ENCODE results near the gene PIN4. TPM values are rescaled to one million over a fixed set of nuclear protein-coding genes. Genes with fewer than 3 reads are reported as not detected.

The PIN4 gene
- total RNA-seq, 1 donor from 2014 or later: 14.0 TPM

- no peak overlapping the region for H3K27ac Mint-ChIP-seq (ENCODE audit: unreplicated experiment)
- TF ChIP-seq CTCF (conservative IDR thresholded peaks at IDR 0.05): no peak
- no peaks in the 10 kb centered on the region for H3K27me3 Mint-ChIP-seq (ENCODE audit: low read depth)
- H3K9me3 Mint-ChIP-seq: peaks cover 25% of the 10 kb centered on the region
- no peak for DNase-seq (ENCODE audit: low read depth, low spot score)
- peaks cover 46% of the 10 kb centered on the region for H3K36me3 Mint-ChIP-seq (ENCODE audit: low read depth)
- no peaks in the 10 kb centered on the region for H3K4me1 Mint-ChIP-seq
- no peak overlapping the region for H3K4me3 Mint-ChIP-seq
These were observed 48.7 kb downstream of the PIN4 start for GRCh38 chrX:72230290-72230689.

GRCh38 chrX:72236841-72237240 lies 55.3 kb downstream of the PIN4 start:
- TF ChIP-seq CTCF (conservative IDR thresholded peaks at IDR 0.05): no peak
- H3K36me3 Mint-ChIP-seq (ENCODE audit: low read depth): peaks cover 30% of the 10 kb centered on the region
- H3K4me1 Mint-ChIP-seq: peaks cover 19% of the 10 kb centered on the region
- H3K27ac Mint-ChIP-seq (ENCODE audit: unreplicated experiment): no peak overlapping the region
- peaks cover 12% of the 10 kb centered on the region for H3K9me3 Mint-ChIP-seq
- H3K27me3 Mint-ChIP-seq (ENCODE audit: low read depth): no peaks in the 10 kb centered on the region
- H3K4me3 Mint-ChIP-seq: peak overlapping the region; percentile 8
- no peak for DNase-seq (ENCODE audit: low read depth, low spot score)

GRCh38 chrX:72238183-72238582 lies 56.6 kb downstream of the PIN4 start:
- peaks cover 8% of the 10 kb centered on the region for H3K9me3 Mint-ChIP-seq
- peak overlapping the region; percentile 90 for H3K4me3 Mint-ChIP-seq
- peaks cover 24% of the 10 kb centered on the region for H3K36me3 Mint-ChIP-seq (ENCODE audit: low read depth)
- no peak overlapping the region for H3K27ac Mint-ChIP-seq (ENCODE audit: unreplicated experiment)
- no peak for TF ChIP-seq CTCF (conservative IDR thresholded peaks at IDR 0.05)
- H3K4me1 Mint-ChIP-seq: peaks cover 19% of the 10 kb centered on the region
- H3K27me3 Mint-ChIP-seq (ENCODE audit: low read depth): no peaks in the 10 kb centered on the region
- DNase-seq (ENCODE audit: low read depth, low spot score): no peak

GRCh38 chrX:72238721-72239475 lies 57.3 kb downstream of the PIN4 start, which contains the start of gene ERCC6L:
ERCC6L (minus strand) TSS chrX:72239027; CDS start chrX:72238911, 116 bp downstream.
- H3K27me3 Mint-ChIP-seq (ENCODE audit: low read depth): no peaks in the 10 kb centered on the region
- H3K4me3 Mint-ChIP-seq: peak within 1 kb of the TSS; percentile 90
- peaks cover 8% of the 10 kb centered on the region for H3K9me3 Mint-ChIP-seq
- H3K36me3 Mint-ChIP-seq (ENCODE audit: low read depth): peaks cover 24% of the 10 kb centered on the region
- peaks cover 19% of the 10 kb centered on the region for H3K4me1 Mint-ChIP-seq
- no peak for TF ChIP-seq CTCF (conservative IDR thresholded peaks at IDR 0.05)
- peak; percentile 74 for DNase-seq (ENCODE audit: low read depth, low spot score)
- peak within 1 kb of the TSS; percentile 75 for H3K27ac Mint-ChIP-seq (ENCODE audit: unreplicated experiment)

GRCh38 chrX:72240976-72241375 lies 59.4 kb downstream of the PIN4 start:
- Mint-ChIP-seq H3K27me3 (ENCODE audit: low read depth) (no peaks in the 10 kb centered on the region), H3K4me3 (no peak overlapping the region), H3K36me3 (ENCODE audit: low read depth) (peaks cover 10% of the 10 kb centered on the region), H3K27ac (ENCODE audit: unreplicated experiment) (no peak overlapping the region), H3K9me3 (peaks cover 4% of the 10 kb centered on the region), H3K4me1 (peaks cover 16% of the 10 kb centered on the region)
- no peak for TF ChIP-seq CTCF (conservative IDR thresholded peaks at IDR 0.05)
- no peak for DNase-seq (ENCODE audit: low read depth, low spot score)

All from neural crest cell (in vitro differentiated cells).